Transverse colon (tissue), 4 donors: ENCODE measurements around the gene ZNF823. TPM values are rescaled to one million over a fixed set of nuclear protein-coding genes. Genes with fewer than 3 reads are reported as not detected.
"Not testable (repeated sequence)": the region's sequence is repeated elsewhere in the genome, so short reads cannot be mapped to it uniquely, and the experiment has no call there.

Source experiments
- DNase-seq: peaks from one replicate; pipeline ENCODE4 v3.0.0-alpha.2; 2019
- H3K27ac ChIP-seq, 4 donors: fragments of 200-600 bp; sonication (generic); 2 replicates each; pipeline ENCODE4 v1.5.1; 2016 to 2018; ENCODE audit warnings: inconsistent platforms in 4 of 4
- H3K27me3 ChIP-seq: fragments of 200-600 bp; sonication (generic); 2 replicates; pipeline ENCODE4 v1.5.1; 2017; ENCODE audit warnings: inconsistent platforms
- H3K36me3 ChIP-seq, 4 donors: fragments of 200-600 bp; sonication (generic); 2 replicates each; pipeline ENCODE4 v1.5.1; 2017 to 2019; ENCODE audit warnings: inconsistent platforms in 4 of 4
- H3K4me1 ChIP-seq, 4 donors: fragments of 200-600 bp; sonication (generic); 2 replicates each; pipeline ENCODE4 v1.5.1; 2017 to 2020; ENCODE audit warnings: inconsistent platforms in 4 of 4
- H3K4me3 ChIP-seq, 4 donors: fragments of 200-600 bp; sonication (generic); 1 replicate in 1 of 4; 2 replicates in 3 of 4; pipeline versions ENCODE4 v1.5.1 to v1.6.1; 2017 to 2019; ENCODE audit warnings: inconsistent platforms in 4 of 4
- H3K9me3 ChIP-seq, 2 donors: fragments of 200-600 bp; sonication (generic); 2 replicates each; pipeline ENCODE4 v1.5.1; 2017 to 2019; ENCODE audit warnings: inconsistent platforms in 2 of 2
- EP300 ChIP-seq: sonication (generic); formaldehyde crosslinking; IDR thresholded peaks from one replicate; pipeline ENCODE4 v1.6.1; 2017; ENCODE audit warnings: antibody characterized with exemption, low read depth
- POLR2A ChIP-seq: fragments of 450-650 bp; IDR thresholded peaks from one replicate; pipeline ENCODE4 v1.6.1; 2016; ENCODE audit warnings: antibody characterized with exemption, mild to moderate bottlenecking, moderate library complexity
- POLR2AphosphoS5 ChIP-seq, 3 donors: sonication (generic); formaldehyde crosslinking; IDR thresholded peaks; one replicate each; pipeline ENCODE4 v1.6.1; 2016; ENCODE audit warnings: antibody characterized with exemption in 3 of 3
- WGBS, 2 donors: methylation state at CpG; one replicate each; pipeline ENCODE4 v1.1.5; 2018; ENCODE audit warnings: low coverage in 1 of 2; 5-methylcytosine and 5-hydroxymethylcytosine counted together
- in situ Hi-C, 4 donors: fragments of 200-750 bp; cut with MboI; loops; one replicate each; pipeline versions ENCODE4 v1.15.0 to v1.15.1; 2017; ENCODE audit warnings: low sequenced_read_pairs in 3 of 4, low pct_ligation_motif_present in 1 of 4, low pct_unique_long_range_greater_than_20kb in 1 of 4
- intact Hi-C: fragments of 100-400 bp; cut with DNase I; formaldehyde crosslinking; loops from one replicate; pipeline ENCODE4 v1.15.1; 2023; ENCODE audit warnings: low total_unique reads
- total RNA-seq, 4 donors: library from RNA; depleted of rRNA; stranded (reverse); fragments of >200 nt; gene quantifications; one replicate each; pipeline ENCODE4 v1.1.0, GENCODE V29; 2016
- TF ChIP-seq, protein P1 (sequence below), 5 experiments: fragments of 200-600 bp in 3 of 5; fragments of 450-650 bp in 2 of 5; sonication (generic) in 3 of 5; IDR thresholded peaks; 1 replicate in 2 of 5; 2 replicates in 3 of 5; pipeline ENCODE4 v1.5.1; 2016 to 2017; ENCODE audit warnings: antibody characterized with exemption in 5 of 5, inconsistent platforms in 3 of 5, mild to moderate bottlenecking in 2 of 5, moderate library complexity in 1 of 5

Gene ZNF823
- total RNA-seq, 4 donors from 2014 or later = 16.4 to 69.1 (median 20.1) TPM

DNA sequence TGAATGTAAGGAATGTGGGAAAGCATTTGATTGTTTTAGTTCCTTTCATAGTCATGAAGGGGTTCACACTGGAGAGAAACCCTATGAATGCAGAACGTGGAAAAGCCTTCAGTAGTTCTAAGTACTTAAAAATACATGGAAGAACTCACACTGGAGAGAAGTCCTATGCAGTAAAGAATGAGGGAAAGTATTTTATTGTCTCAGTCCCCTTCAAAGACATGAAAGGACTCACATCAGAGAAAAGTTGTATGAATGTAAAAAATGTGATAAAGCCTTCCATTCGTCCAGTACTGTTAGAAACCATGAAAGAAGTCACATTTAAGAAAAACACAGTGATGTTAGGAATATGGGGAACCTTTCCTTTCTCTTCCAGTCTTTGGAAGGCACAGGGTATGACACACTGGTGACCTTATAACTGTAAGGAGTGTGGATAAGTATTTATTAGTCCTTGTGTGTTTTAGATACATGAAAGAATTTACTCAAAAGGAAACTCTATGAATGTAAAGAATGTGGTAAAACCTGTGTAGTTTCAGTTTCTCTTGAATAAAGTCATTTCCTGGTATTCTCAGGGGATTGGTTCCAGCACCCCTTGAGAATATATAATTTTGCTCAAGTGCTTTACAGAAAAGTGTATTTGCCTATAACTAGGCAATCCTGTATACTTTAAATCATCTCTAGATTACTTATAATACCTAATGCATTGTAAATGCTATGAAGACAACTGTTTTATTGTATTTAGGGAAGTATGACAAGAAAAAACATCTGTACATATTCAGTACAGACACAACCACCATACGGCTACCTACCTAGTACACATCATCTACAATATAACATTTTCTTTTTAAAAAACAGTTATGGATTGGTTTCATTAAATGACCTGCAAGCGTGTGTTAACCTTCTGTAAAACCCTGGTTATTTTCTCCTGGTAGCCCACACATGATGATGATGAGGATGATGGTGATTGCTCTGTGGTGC is 52.8 kb downstream of the ZNF823 start:
- Histone ChIP-seq H3K27me3 (no peaks in the 10 kb centered on the region), H3K27ac (no peak overlapping the region), H3K4me1 (no peaks in the 10 kb centered on the region), H3K4me3 (no peak overlapping the region), H3K9me3 (peaks cover 18 to 36% of the 10 kb centered on the region in 2 donors), H3K36me3 (peaks cover 0 to 4% (median 0%) of the 10 kb centered on the region in 4 donors)
- TF ChIP-seq EP300 = no peak
- TF ChIP-seq, protein P1, sequence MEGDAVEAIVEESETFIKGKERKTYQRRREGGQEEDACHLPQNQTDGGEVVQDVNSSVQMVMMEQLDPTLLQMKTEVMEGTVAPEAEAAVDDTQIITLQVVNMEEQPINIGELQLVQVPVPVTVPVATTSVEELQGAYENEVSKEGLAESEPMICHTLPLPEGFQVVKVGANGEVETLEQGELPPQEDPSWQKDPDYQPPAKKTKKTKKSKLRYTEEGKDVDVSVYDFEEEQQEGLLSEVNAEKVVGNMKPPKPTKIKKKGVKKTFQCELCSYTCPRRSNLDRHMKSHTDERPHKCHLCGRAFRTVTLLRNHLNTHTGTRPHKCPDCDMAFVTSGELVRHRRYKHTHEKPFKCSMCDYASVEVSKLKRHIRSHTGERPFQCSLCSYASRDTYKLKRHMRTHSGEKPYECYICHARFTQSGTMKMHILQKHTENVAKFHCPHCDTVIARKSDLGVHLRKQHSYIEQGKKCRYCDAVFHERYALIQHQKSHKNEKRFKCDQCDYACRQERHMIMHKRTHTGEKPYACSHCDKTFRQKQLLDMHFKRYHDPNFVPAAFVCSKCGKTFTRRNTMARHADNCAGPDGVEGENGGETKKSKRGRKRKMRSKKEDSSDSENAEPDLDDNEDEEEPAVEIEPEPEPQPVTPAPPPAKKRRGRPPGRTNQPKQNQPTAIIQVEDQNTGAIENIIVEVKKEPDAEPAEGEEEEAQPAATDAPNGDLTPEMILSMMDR (IDR thresholded peaks at IDR 0.05) = no peak
- no peak for TF ChIP-seq POLR2AphosphoS5 (IDR thresholded peaks at IDR 0.05)
- TF ChIP-seq POLR2A = no peak
- in situ Hi-C loops = no loop called here
- intact Hi-C loops = no loop called here
- WGBS, 2 donors = 83 to 94% methylated on average over 4 of the region's 4 CpGs
- no peak for DNase-seq

DNA sequence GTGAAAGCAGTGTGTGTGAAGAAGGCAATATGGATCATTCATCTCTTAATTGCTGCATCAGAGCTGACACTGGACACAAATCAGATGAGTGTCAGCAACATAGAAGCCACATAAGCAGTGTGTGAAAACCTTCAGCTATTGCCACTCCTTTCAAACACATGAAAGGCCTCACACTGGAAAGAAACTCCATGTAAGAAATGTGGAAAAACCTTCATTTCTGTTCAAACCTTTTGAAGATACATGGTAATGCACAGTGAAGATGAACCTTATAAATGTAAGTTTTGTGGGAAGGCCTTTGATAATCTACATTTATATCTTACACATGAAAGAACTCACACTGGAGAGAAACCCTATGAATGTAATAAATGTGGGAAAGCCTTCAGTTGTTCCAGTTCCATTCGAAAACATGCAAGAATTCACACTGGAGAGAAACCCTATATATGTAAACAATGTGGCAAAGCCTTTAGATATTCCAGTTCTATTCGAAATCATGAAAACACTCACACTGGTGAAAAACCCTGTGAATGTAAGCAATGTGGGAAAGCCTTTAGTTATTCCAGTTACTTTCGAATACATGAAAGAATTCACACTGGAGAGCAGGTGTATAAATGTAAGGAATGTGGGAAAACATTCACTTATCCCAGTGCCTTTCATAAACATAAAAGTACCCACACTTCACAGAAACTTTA is 53.6 kb downstream of the ZNF823 start:
- H3K36me3 ChIP-seq = peaks cover 0 to 4% (median 0%) of the 10 kb centered on the region in 4 donors
- intact Hi-C loops = no loop called here
- in situ Hi-C loops = no loop called here
- H3K4me1 ChIP-seq = no peaks in the 10 kb centered on the region
- no peak overlapping the region for H3K27ac ChIP-seq
- no peak for DNase-seq
- H3K9me3 ChIP-seq = peaks cover 26 to 44% of the 10 kb centered on the region in 2 donors
- TF ChIP-seq, protein P1 (IDR thresholded peaks at IDR 0.05) = no peak
- TF ChIP-seq EP300 (no peak), POLR2AphosphoS5 (IDR thresholded peaks at IDR 0.05) (no peak), POLR2A (no peak)
- WGBS, 2 donors = 83 to 88% methylated on average over 3 of the region's 3 CpGs
- no peak overlapping the region for H3K4me3 ChIP-seq
- H3K27me3 ChIP-seq = no peaks in the 10 kb centered on the region

DNA sequence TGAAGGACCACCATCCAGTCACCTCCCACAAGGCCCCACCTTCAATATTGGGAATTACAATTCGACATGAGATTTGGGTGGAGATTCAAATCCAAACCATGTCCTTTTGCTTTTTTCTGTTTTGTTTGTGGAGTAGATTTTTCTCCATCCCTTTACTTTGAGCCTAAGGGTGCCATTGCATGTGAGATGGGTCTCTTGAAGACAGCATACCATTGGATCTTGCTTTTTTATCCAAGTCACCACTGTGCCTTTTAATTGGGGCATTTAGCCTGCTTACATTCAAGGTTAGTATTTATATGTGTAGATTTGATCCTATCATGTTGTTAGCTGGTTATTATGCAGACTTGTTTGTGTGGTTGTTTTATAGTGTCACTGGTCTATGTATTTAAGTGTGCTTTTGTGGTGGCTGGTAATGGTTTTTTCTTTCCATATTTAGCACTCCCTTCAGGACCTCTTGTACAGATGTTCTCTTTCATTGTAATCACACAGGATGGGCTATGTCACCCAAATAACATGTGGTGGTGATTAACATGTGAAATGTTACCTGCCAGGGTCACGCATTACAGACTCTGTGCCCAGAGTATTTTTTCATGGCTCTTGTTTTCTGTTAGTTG is 58.0 kb downstream of the ZNF823 start:
- in situ Hi-C loops (no loop called here), intact Hi-C loops (no loop called here)
- 96 to 100% methylated on average over 1 to 2 of the region's 2 CpGs for WGBS, 2 donors
- H3K27me3 ChIP-seq = no peaks in the 10 kb centered on the region
- H3K36me3 ChIP-seq = peaks cover 0 to 4% (median 0%) of the 10 kb centered on the region in 4 donors
- no peak overlapping the region for H3K4me3 ChIP-seq
- H3K27ac ChIP-seq = no peak overlapping the region
- no peak for DNase-seq
- H3K9me3 ChIP-seq = peaks cover 32 to 49% of the 10 kb centered on the region in 2 donors
- TF ChIP-seq, protein P1 (IDR thresholded peaks at IDR 0.05) = no peak
- TF ChIP-seq POLR2A (no peak), EP300 (no peak), POLR2AphosphoS5 (IDR thresholded peaks at IDR 0.05) (no peak)
- no peaks in the 10 kb centered on the region for H3K4me1 ChIP-seq

DNA sequence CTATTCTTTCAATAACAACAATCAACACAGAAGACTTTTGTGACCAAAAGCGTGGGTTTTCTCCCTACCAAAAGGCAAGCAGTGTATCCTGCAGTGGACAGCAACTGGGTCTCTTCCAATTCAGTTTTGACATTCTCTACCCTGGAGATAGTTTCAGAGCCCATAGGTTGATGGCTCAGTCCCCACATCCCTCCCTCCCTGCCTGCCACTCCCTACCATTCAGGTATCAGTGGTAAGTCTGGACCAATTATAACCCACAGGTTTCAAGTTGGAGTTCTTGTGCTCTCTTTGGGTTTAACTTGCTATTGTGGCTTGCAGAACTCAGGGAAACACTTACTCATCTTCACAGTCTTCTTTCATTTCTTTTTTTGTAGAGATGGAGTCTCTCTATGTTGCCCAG is 60.2 kb downstream of the ZNF823 start:
- Histone ChIP-seq H3K27me3 (peaks cover 5% of the 10 kb centered on the region), H3K27ac (no peak overlapping the region), H3K4me1 (peaks cover 0 to 7% (median 3%) of the 10 kb centered on the region in 4 donors), H3K9me3 (peaks cover 19 to 28% of the 10 kb centered on the region in 2 donors), H3K4me3 (no peak overlapping the region), H3K36me3 (no peaks in the 10 kb centered on the region)
- intact Hi-C loops (no loop called here), in situ Hi-C loops (no loop called here)
- WGBS, 2 donors = 85 to 100% methylated on average over 1 of the region's 1 CpG
- no peak for DNase-seq
- TF ChIP-seq, protein P1 (IDR thresholded peaks at IDR 0.05) = no peak
- TF ChIP-seq POLR2A (no peak), POLR2AphosphoS5 (IDR thresholded peaks at IDR 0.05) (no peak), EP300 (no peak)

DNA sequence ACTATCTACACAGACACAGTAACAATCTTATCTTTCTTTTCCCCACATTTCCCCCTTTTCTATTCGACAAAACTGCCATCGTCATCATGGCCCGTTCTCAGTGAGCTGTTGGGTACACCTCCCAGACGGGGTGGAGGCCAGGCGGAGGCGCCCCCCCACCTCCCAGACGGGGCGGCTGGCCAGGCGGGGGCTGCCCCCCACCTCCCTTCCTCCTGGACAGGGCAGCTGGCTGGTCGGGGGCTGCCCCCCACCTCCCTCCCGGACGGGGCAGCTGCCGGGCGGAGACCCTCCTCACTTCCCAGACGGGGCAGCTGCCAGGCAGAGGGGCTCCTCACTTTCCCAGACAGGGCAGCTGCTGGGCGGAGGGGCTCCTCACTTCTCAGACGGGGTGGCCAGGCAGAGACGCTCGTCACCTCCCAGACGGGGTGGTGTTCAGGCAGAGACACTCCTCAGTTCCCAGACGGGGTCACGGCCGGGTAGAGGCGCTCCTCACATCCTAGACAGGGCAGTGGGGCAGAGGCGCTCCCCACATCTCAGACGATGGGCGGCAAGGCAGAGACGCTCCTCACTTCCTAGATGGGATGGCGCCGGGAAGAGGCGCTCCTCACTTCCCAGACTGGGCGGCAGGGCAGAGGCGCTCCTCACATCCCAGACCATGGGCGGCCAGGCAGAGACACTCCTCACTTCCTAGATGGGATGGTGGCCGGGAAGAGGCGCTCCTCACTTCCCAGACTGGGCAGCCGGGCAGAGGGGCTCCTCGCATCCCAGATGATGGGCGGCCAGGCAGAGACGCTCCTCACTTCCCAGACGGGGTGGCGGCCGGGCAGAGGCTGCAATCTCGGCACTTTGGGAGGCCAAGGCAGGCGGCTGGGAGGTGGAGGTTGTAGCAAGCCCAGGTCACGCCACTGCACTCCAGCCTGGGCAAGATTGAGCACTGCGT is 61.8 kb downstream of the ZNF823 start:
- DNase-seq, H3K4me1 ChIP-seq, H3K4me3 ChIP-seq, intact Hi-C loops, H3K36me3 ChIP-seq, H3K27me3 ChIP-seq, H3K27ac ChIP-seq, in situ Hi-C loops: not testable (repeated sequence)
- WGBS, 2 donors = 91 to 100% methylated on average over 2 to 35 of the region's 47 CpGs
- peaks cover 19 to 23% of the 10 kb centered on the region in 2 donors for H3K9me3 ChIP-seq
